PC-3 (cell line): Measurements from ENCODE around the gene GALNS. TPM values are rescaled to one million over a fixed set of nuclear protein-coding genes. Genes with fewer than 3 reads are reported as not detected.

Experiments
- ATAC-seq: fragments of 200-7000 bp; cut with Tn5 transposase; 2 replicates; pipeline ENCODE4 v1.9.1; 2020; ENCODE audit warnings: mild to moderate bottlenecking, moderate library complexity
- BruUV-seq: library from RNA; stranded (reverse); fragments of 400-500 nt; replicated peaks from 2 replicates; lab custom pipeline; 2021; lab: Mats Ljungman, UMichigan
- CTCF ChIA-PET: fragments of 300-600 bp; sonication (Branson Sonifier 250); formaldehyde crosslinking; loops from one replicate; lab custom pipeline; 2022; ENCODE audit warnings: antibody characterized with exemption; lab: Charles Lee
- POLR2A ChIA-PET: fragments of 300-600 bp; sonication (Branson Sonifier 250); formaldehyde crosslinking; loops from one replicate; lab custom pipeline; 2022; ENCODE audit warnings: antibody characterized with exemption; ENCODE audit not compliant: unreplicated experiment; lab: Charles Lee
- DNase-seq: peaks from one replicate; pipeline ENCODE4 v3.0.0-alpha.2; 2015
- H2AFZ ChIP-seq: fragments of 300-600 bp; sonication (generic); 2 replicates; pipeline ENCODE4 v1.6.0; 2016; ENCODE audit warnings: antibody characterized with exemption, low read length
- H3F3A ChIP-seq: fragments of 300-600 bp; sonication (generic); one replicate; pipeline ENCODE4 v1.6.0; 2017; ENCODE audit warnings: antibody characterized with exemption, low read length, control low read depth, mild to moderate bottlenecking; ENCODE audit not compliant: unreplicated experiment
- H3K27ac ChIP-seq: fragments of 300-600 bp; sonication (generic); 2 replicates; pipeline ENCODE4 v1.5.1; 2016; ENCODE audit warnings: mild to moderate bottlenecking, low read length
- H3K27me3 ChIP-seq: fragments of 300-600 bp; sonication (generic); 2 replicates; pipeline ENCODE4 v1.6.1; 2016; ENCODE audit warnings: low read length, mixed read lengths
- H3K36me3 ChIP-seq: fragments of 300-600 bp; sonication (generic); 2 replicates; pipeline ENCODE4 v1.6.1; 2016; ENCODE audit warnings: low read depth, mixed run types, low read length, mixed read lengths
- H3K4me1 ChIP-seq: fragments of 300-600 bp; sonication (generic); 2 replicates; pipeline ENCODE4 v1.5.1; 2016; ENCODE audit warnings: low read length; ENCODE audit not compliant: insufficient read depth
- H3K4me2 ChIP-seq: fragments of 300-600 bp; sonication (generic); 2 replicates; pipeline ENCODE4 v1.6.0; 2016; ENCODE audit warnings: low read length
- H3K4me3 ChIP-seq: fragments of 300-600 bp; sonication (generic); 2 replicates; pipeline ENCODE4 v1.5.1; 2016; ENCODE audit warnings: mild to moderate bottlenecking, low read length, mixed read lengths
- H3K79me2 ChIP-seq: fragments of 300-600 bp; sonication (generic); 2 replicates; pipeline ENCODE4 v1.6.1; 2017; ENCODE audit warnings: low read length, mixed read lengths
- H3K9ac ChIP-seq: fragments of 300-600 bp; sonication (generic); 2 replicates; pipeline ENCODE4 v1.6.0; 2016; ENCODE audit warnings: mild to moderate bottlenecking, low read length
- H3K9me2 ChIP-seq: fragments of 300-600 bp; sonication (generic); replicated peaks from 2 replicates; pipeline ENCODE4 v1.6.1; 2016; ENCODE audit warnings: mixed run types, low read length, mixed read lengths
- H3K9me3 ChIP-seq: fragments of 300-600 bp; sonication (generic); 2 replicates; pipeline ENCODE4 v1.6.1; 2016; ENCODE audit warnings: low read length, mixed read lengths
- H4K20me1 ChIP-seq: fragments of 300-600 bp; sonication (generic); 2 replicates; pipeline ENCODE4 v1.6.1; 2016; ENCODE audit warnings: low read length, mixed read lengths
- CTCF ChIP-seq: fragments of 300-600 bp; sonication (generic); conservative IDR thresholded peaks from 2 replicates; pipeline ENCODE4 v1.5.1; 2017; ENCODE audit warnings: antibody characterized with exemption, low read depth, mild to moderate bottlenecking, low read length
- EZH2 ChIP-seq: fragments of 300-600 bp; sonication (generic); IDR thresholded peaks from one replicate; pipeline ENCODE4 v1.6.1; 2017; ENCODE audit warnings: antibody characterized with exemption, mild to moderate bottlenecking, low read length; ENCODE audit not compliant: unreplicated experiment
- EZH2phosphoT487 ChIP-seq: fragments of 300-600 bp; sonication (generic); IDR thresholded peaks from 2 replicates; pipeline ENCODE4 v1.6.1; 2018; ENCODE audit warnings: mild to moderate bottlenecking, antibody characterized with exemption, low read length, borderline replicate concordance
- intact Hi-C: fragments of 100-400 bp; cut with micrococcal nuclease; formaldehyde crosslinking; loops from 2 replicates; pipeline ENCODE4 v1.9.0; 2023
- total RNA-seq: library from RNA; depleted of rRNA; stranded (reverse); fragments of >200 nt; gene quantifications from 2 replicates; pipeline ENCODE4 v1.2.3, GENCODE V29; 2014

Gene GALNS
- total RNA-seq, 1 experiment from 2014 or later: 18.3 TPM

GRCh38 chr16:88830258-88830657 lies 26.5 kb downstream of the GALNS start:
- Histone ChIP-seq H3F3A (no peaks in the 10 kb centered on the region), H3K27me3 (no peaks in the 10 kb centered on the region), H3K9me2 (no peaks in the 10 kb centered on the region), H2AFZ (no peak overlapping the region), H3K79me2 (no peaks in the 10 kb centered on the region), H3K27ac (no peak overlapping the region), H3K9ac (no peak overlapping the region), H3K36me3 (no peaks in the 10 kb centered on the region), H4K20me1 (no peaks in the 10 kb centered on the region), H3K4me2 (no peak overlapping the region), H3K9me3 (no peaks in the 10 kb centered on the region), H3K4me3 (no peak overlapping the region), H3K4me1 (no peaks in the 10 kb centered on the region)
- ChIA-PET POLR2A (no interaction called here), CTCF (no interaction called here)
- ATAC-seq (no peak), DNase-seq (no peak)
- no peak for TF ChIP-seq EZH2phosphoT487
- no peak for TF ChIP-seq CTCF
- no peak for TF ChIP-seq EZH2
- BruUV-seq: no TSS peak
- intact Hi-C loops: no loop called here

GRCh38 chr16:88828711-88829110 lies 28.0 kb downstream of the GALNS start:
- no peaks in the 10 kb centered on the region for H3K9me2 ChIP-seq
- H3K36me3 ChIP-seq: no peaks in the 10 kb centered on the region
- H3K4me3 ChIP-seq: no peak overlapping the region
- no peak for ATAC-seq
- H2AFZ ChIP-seq: no peak overlapping the region
- BruUV-seq: no TSS peak
- no peak for DNase-seq
- H3K9ac ChIP-seq: no peak overlapping the region
- no peaks in the 10 kb centered on the region for H4K20me1 ChIP-seq
- no peak overlapping the region for H3K4me2 ChIP-seq
- H3F3A ChIP-seq: no peaks in the 10 kb centered on the region
- ChIA-PET POLR2A (no interaction called here), CTCF (no interaction called here)
- H3K9me3 ChIP-seq: no peaks in the 10 kb centered on the region
- intact Hi-C loops: no loop called here
- H3K27ac ChIP-seq: no peak overlapping the region
- no peak for TF ChIP-seq EZH2
- no peaks in the 10 kb centered on the region for H3K79me2 ChIP-seq
- H3K4me1 ChIP-seq: no peaks in the 10 kb centered on the region
- H3K27me3 ChIP-seq: no peaks in the 10 kb centered on the region

- Histone ChIP-seq H3K27me3 (no peaks in the 10 kb centered on the region), H2AFZ (no peak overlapping the region), H3K4me1 (no peaks in the 10 kb centered on the region), H4K20me1 (no peaks in the 10 kb centered on the region), H3F3A (no peaks in the 10 kb centered on the region), H3K9me3 (no peaks in the 10 kb centered on the region), H3K9ac (no peak overlapping the region), H3K9me2 (no peaks in the 10 kb centered on the region), H3K36me3 (no peaks in the 10 kb centered on the region), H3K27ac (no peak overlapping the region), H3K4me3 (no peak overlapping the region), H3K79me2 (no peaks in the 10 kb centered on the region), H3K4me2 (no peak overlapping the region)
- POLR2A ChIA-PET: no interaction called here
- intact Hi-C loops: no loop called here
- CTCF ChIA-PET: no interaction called here
- TF ChIP-seq CTCF (no peak), EZH2 (no peak), EZH2phosphoT487 (no peak)
- ATAC-seq: no peak
- no TSS peak for BruUV-seq
- no peak for DNase-seq
Measured at GRCh38 chr16:88827727-88828126, 29.0 kb downstream of the GALNS start.
